ENCODE measurements around the gene MACROH2A1. TPM values are rescaled to one million over a fixed set of nuclear protein-coding genes. Genes with fewer than 3 reads are reported as not detected.

Gene MACROH2A1
- total and polyA plus RNA-seq, 2 donors from 2014 or later = 99.4 to 144 TPM

DNA sequence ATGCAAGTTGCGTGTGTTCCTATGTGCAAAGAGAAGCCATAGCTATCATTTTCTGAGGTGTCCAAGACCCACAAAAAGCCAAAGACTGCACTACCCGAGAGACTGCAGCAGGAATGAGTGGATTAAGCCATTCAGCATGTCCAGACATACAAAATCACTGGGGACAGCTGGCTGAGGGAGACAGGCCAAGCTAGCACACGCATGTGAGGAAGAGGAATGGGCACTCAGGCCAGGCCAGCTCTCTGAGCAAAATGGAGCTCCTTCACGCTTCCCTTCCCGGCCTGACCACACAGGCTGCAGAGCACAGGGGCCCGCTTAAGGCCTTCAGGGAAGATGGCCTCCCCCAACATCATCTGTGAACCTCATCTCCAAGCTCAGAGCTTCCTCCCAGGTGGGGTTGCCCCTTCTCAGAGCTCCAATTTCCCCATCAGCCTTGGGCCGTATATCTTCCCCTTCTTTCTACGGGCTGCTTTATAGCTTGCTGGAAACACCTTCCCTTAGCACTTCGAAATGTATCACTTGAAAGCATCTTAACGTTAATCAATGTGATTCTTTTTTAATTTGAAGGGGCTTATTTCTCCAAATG, 39.7 kb upstream of the MACROH2A1 start:
- no peaks in the 10 kb centered on the region for H3K4me1 ChIP-seq (ENCODE audit: control insufficient read depth in 2 of 3, insufficient read depth in 2 of 3, low read depth in 1 of 3, low read length in 3 of 3)
- FAIRE-seq = no peak
- H3K9ac ChIP-seq (ENCODE audit: low read length in 3 of 3) = no peak overlapping the region

DNA sequence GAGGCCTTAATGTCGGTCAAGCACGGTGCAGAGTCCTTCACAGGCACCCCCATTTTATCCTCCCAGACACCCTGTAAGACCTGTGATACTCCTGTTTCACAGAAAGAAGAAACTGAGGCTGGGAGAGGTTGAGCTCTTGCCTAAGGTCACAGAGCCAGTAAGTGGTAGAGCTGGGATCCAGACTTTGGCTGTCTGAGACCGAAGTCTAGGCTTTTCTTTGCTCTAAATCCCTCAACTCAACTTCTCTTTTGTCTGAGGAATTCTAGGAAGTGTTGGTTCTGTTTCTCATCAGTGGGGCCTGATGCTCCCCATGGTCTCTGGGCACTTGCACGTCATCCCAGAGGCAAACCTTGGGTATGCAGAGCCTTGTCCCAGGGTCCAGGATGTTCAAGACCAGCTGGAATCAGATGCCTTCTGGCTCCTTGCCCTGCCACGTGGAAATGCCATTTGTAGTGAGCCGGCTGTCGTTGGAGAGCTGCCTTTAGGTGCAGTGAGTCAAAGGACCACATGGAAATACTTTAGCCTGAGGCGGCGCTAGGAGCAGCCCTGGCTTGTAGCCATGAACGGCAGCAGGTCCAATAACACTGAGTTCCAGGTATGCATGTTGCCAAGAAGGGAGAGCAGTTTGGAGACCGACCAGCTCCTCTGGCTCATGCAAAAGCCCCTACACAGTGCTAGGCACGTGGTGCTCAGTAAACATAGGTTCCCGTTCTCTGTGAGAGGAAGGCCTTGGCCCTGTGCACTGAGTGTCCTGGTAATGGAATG, 38.9 kb upstream of the MACROH2A1 start:
- intact Hi-C loops (cut with DNase I) = no loop called here
- Histone ChIP-seq H3K9ac (ENCODE audit: low read length in 3 of 3) (no peak overlapping the region), H3K27ac (ENCODE audit: low read depth in 2 of 2, low read length in 2 of 2) (no peak overlapping the region), H3K9me3 (ENCODE audit: control insufficient read depth in 2 of 3, insufficient read depth in 1 of 3, low read length in 3 of 3) (no peaks in the 10 kb centered on the region), H3K27me3 (ENCODE audit: control insufficient read depth, insufficient read depth, low read length) (no peaks in the 10 kb centered on the region), H3K36me3 (ENCODE audit: control insufficient read depth in 2 of 3, insufficient read depth in 3 of 3, low read length in 3 of 3) (no peaks in the 10 kb centered on the region), H3K4me1 (ENCODE audit: control insufficient read depth in 2 of 3, insufficient read depth in 2 of 3, low read depth in 1 of 3, low read length in 3 of 3) (no peaks in the 10 kb centered on the region), H3K4me3 (ENCODE audit: low read length in 3 of 3) (no peak overlapping the region)
- no peak for FAIRE-seq
- peak in 1 of 5 donors; percentile 7 for DNase-seq
- TF ChIP-seq, protein P1, sequence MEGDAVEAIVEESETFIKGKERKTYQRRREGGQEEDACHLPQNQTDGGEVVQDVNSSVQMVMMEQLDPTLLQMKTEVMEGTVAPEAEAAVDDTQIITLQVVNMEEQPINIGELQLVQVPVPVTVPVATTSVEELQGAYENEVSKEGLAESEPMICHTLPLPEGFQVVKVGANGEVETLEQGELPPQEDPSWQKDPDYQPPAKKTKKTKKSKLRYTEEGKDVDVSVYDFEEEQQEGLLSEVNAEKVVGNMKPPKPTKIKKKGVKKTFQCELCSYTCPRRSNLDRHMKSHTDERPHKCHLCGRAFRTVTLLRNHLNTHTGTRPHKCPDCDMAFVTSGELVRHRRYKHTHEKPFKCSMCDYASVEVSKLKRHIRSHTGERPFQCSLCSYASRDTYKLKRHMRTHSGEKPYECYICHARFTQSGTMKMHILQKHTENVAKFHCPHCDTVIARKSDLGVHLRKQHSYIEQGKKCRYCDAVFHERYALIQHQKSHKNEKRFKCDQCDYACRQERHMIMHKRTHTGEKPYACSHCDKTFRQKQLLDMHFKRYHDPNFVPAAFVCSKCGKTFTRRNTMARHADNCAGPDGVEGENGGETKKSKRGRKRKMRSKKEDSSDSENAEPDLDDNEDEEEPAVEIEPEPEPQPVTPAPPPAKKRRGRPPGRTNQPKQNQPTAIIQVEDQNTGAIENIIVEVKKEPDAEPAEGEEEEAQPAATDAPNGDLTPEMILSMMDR (IDR thresholded peaks at IDR 0.05; ENCODE audit: borderline replicate concordance, extremely low read depth, insufficient read depth) = no peak

More for the DNA sequence above, 39.7 kb upstream of the MACROH2A1 start:
- Histone ChIP-seq H3K9me3 (ENCODE audit: control insufficient read depth in 2 of 3, insufficient read depth in 1 of 3, low read length in 3 of 3) (no peaks in the 10 kb centered on the region), H3K27ac (ENCODE audit: low read depth in 2 of 2, low read length in 2 of 2) (no peak overlapping the region), H3K36me3 (ENCODE audit: control insufficient read depth in 2 of 3, insufficient read depth in 3 of 3, low read length in 3 of 3) (no peaks in the 10 kb centered on the region), H3K4me3 (ENCODE audit: low read length in 3 of 3) (no peak overlapping the region), H3K27me3 (ENCODE audit: control insufficient read depth, insufficient read depth, low read length) (no peaks in the 10 kb centered on the region)
- intact Hi-C loops (cut with DNase I) = no loop called here
- DNase-seq = peak in 2 of 5 donors; percentile 35 to 48
- TF ChIP-seq, protein P1 (IDR thresholded peaks at IDR 0.05; ENCODE audit: borderline replicate concordance, extremely low read depth, insufficient read depth) = no peak

DNA sequence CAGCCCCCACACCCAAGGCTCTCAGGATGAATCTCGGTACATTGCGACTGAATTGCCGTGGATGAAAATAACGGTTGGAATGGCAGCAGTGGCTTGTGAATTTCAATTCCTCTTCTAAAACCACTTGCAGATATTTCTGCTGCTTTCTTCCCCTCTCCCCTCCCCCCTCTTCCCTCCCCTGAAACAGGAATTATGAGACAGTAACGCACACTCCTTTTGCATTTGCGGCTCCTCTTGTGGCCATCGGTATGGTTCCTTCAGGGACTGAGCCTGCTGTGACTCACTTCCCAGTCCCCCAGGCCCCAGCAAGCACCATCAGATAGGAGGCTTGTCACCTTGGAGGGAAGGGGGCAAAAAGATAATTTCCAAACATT, 38.4 kb upstream of the MACROH2A1 start:
- H3K9ac ChIP-seq (ENCODE audit: low read length in 3 of 3) = no peak overlapping the region
- H3K36me3 ChIP-seq (ENCODE audit: control insufficient read depth in 2 of 3, insufficient read depth in 3 of 3, low read length in 3 of 3) = no peaks in the 10 kb centered on the region
- intact Hi-C loops (cut with DNase I) = no loop called here
- H3K9me3 ChIP-seq (ENCODE audit: control insufficient read depth in 2 of 3, insufficient read depth in 1 of 3, low read length in 3 of 3) = no peaks in the 10 kb centered on the region
- no peaks in the 10 kb centered on the region for H3K4me1 ChIP-seq (ENCODE audit: control insufficient read depth in 2 of 3, insufficient read depth in 2 of 3, low read depth in 1 of 3, low read length in 3 of 3)
- no peaks in the 10 kb centered on the region for H3K27me3 ChIP-seq (ENCODE audit: control insufficient read depth, insufficient read depth, low read length)
- TF ChIP-seq, protein P1 (IDR thresholded peaks at IDR 0.05; ENCODE audit: borderline replicate concordance, extremely low read depth, insufficient read depth) = no peak
- no peak overlapping the region for H3K27ac ChIP-seq (ENCODE audit: low read depth in 2 of 2, low read length in 2 of 2)
- DNase-seq = no peak
- FAIRE-seq = no peak
- H3K4me3 ChIP-seq (ENCODE audit: low read length in 3 of 3) = no peak overlapping the region
